ENCODE measurements around the gene DDX59.

Gene DDX59

GRCh38 chr1:200669314-200670241 lies at the start of gene DDX59 (continued):
- no peak for TF ChIP-seq ZNF354C (tag by site-specific recombination; IDR thresholded peaks at IDR 0.05; ENCODE audit: borderline replicate concordance, low read depth)
- TF ChIP-seq ZFHX2 (tag by site-specific recombination; conservative IDR thresholded peaks at IDR 0.05) = peak; percentile 97
- peak; percentile 73; the same call in 1 of the 2 replicates for TF ChIP-seq ZNF792 (tag by site-specific recombination; IDR thresholded peaks at IDR 0.05)
- TF ChIP-seq SCRT1 (tag by site-specific recombination; IDR thresholded peaks at IDR 0.05; ENCODE audit: borderline replicate concordance) = no peak
- TF ChIP-seq ZBTB44 (tag by site-specific recombination; IDR thresholded peaks at IDR 0.05) = peak; percentile 16; the same call in 1 of the 2 replicates
- no peak for TF ChIP-seq ZNF26 (tag by site-specific recombination; IDR thresholded peaks at IDR 0.05)
- TF ChIP-seq GLIS1 (tag by site-specific recombination; IDR thresholded peaks at IDR 0.05) = peak; percentile 62
- TF ChIP-seq ZSCAN30 (tag by site-specific recombination; IDR thresholded peaks at IDR 0.05) = peak; percentile 96
- TF ChIP-seq GLIS2 (tag by site-specific recombination; IDR thresholded peaks at IDR 0.05) = peak; percentile 98
- TF ChIP-seq HOXC10 (CRISPR knock-in tag; IDR thresholded peaks at IDR 0.05) = peak; percentile 89; the same call in 1 of the 2 replicates
- TF ChIP-seq ZNF629 (tag by site-specific recombination; IDR thresholded peaks at IDR 0.05) = peak; percentile 87
- no peak for TF ChIP-seq BCL11B (tag by site-specific recombination; IDR thresholded peaks at IDR 0.05; ENCODE audit: low read depth)
- TF ChIP-seq MZF1 (tag by site-specific recombination; IDR thresholded peaks at IDR 0.05; ENCODE audit: borderline replicate concordance) = peak; percentile 80
- TF ChIP-seq ZNF2 (tag by site-specific recombination; IDR thresholded peaks at IDR 0.05) = peak; percentile 94
- peak; percentile 71 for TF ChIP-seq ZNF843 (tag by site-specific recombination; IDR thresholded peaks at IDR 0.05)
- TF ChIP-seq KLF16 (tag by site-specific recombination; IDR thresholded peaks at IDR 0.05) = peak; percentile 70
- 0 out of 2 replicates have a peak, but pooled peaks have one; percentile 44 for TF ChIP-seq OSR2 (tag by site-specific recombination; IDR thresholded peaks at IDR 0.05)
- peak; percentile 74 for TF ChIP-seq WT1 (tag by site-specific recombination; IDR thresholded peaks at IDR 0.05)
- peak; percentile 35; the same call in 1 of the 2 replicates for TF ChIP-seq ZBTB21 (tag by site-specific recombination; IDR thresholded peaks at IDR 0.05)
- peak; percentile 92 for TF ChIP-seq ZNF324 (tag by site-specific recombination; IDR thresholded peaks at IDR 0.05)
- TF ChIP-seq SCRT2 (tag by site-specific recombination; IDR thresholded peaks at IDR 0.05) = no peak
- peak; percentile 81; the same call in 1 of the 2 replicates for TF ChIP-seq ZNF391 (tag by site-specific recombination; IDR thresholded peaks at IDR 0.05; ENCODE audit: borderline replicate concordance, low read depth)
- peak; percentile 93 for TF ChIP-seq SP3 (tag by site-specific recombination; IDR thresholded peaks at IDR 0.05)
- peak; percentile 99 for TF ChIP-seq ZBTB8A (tag by site-specific recombination; IDR thresholded peaks at IDR 0.05)
- TF ChIP-seq ZNF513 (tag by site-specific recombination; IDR thresholded peaks at IDR 0.05) = peak; percentile 36; the same call in 1 of the 2 replicates
- TF ChIP-seq SP7 (tag by site-specific recombination; IDR thresholded peaks at IDR 0.05) = peak; percentile 83
- no peak for TF ChIP-seq ZNF571 (tag by site-specific recombination; IDR thresholded peaks at IDR 0.05)
- peak; percentile 61 for TF ChIP-seq ZNF394 (tag by site-specific recombination; IDR thresholded peaks at IDR 0.05; ENCODE audit: borderline replicate concordance)
- peak; percentile 52; the same call in 1 of the 2 replicates for TF ChIP-seq GLI4 (tag by site-specific recombination; IDR thresholded peaks at IDR 0.05)
- TF ChIP-seq ZNF23 (tag by site-specific recombination; IDR thresholded peaks at IDR 0.05; ENCODE audit: borderline replicate concordance) = no peak
- no peak for TF ChIP-seq ZNF404 (tag by site-specific recombination; IDR thresholded peaks at IDR 0.05)
- TF ChIP-seq KLF9 (tag by site-specific recombination; IDR thresholded peaks at IDR 0.05; ENCODE audit: low read depth) = peak; percentile 66
- TF ChIP-seq ZFP41 (tag by site-specific recombination; IDR thresholded peaks at IDR 0.05; ENCODE audit: borderline replicate concordance) = no peak; the same call in 1 of the 2 replicates
- peak; percentile 56; the same call in 1 of the 2 replicates for TF ChIP-seq PRDM1 (tag by site-specific recombination; IDR thresholded peaks at IDR 0.05)
- TF ChIP-seq EGR2 (tag by site-specific recombination; IDR thresholded peaks at IDR 0.05; ENCODE audit: low read depth) = peak; percentile 91
- peak; percentile 51 for TF ChIP-seq ZNF341 (tag by site-specific recombination; IDR thresholded peaks at IDR 0.05; ENCODE audit: low read depth)
- TF ChIP-seq ZNF548 (tag by site-specific recombination; IDR thresholded peaks at IDR 0.05) = no peak
